ENCODE measurements around the gene TMEM229B.

- TF ChIP-seq, protein P1, sequence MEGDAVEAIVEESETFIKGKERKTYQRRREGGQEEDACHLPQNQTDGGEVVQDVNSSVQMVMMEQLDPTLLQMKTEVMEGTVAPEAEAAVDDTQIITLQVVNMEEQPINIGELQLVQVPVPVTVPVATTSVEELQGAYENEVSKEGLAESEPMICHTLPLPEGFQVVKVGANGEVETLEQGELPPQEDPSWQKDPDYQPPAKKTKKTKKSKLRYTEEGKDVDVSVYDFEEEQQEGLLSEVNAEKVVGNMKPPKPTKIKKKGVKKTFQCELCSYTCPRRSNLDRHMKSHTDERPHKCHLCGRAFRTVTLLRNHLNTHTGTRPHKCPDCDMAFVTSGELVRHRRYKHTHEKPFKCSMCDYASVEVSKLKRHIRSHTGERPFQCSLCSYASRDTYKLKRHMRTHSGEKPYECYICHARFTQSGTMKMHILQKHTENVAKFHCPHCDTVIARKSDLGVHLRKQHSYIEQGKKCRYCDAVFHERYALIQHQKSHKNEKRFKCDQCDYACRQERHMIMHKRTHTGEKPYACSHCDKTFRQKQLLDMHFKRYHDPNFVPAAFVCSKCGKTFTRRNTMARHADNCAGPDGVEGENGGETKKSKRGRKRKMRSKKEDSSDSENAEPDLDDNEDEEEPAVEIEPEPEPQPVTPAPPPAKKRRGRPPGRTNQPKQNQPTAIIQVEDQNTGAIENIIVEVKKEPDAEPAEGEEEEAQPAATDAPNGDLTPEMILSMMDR (IDR thresholded peaks at IDR 0.05) = no peak
- TF ChIP-seq POLR2A (IDR thresholded peaks at IDR 0.05) = no peak
Observed at GRCh38 chr14:67486890-67487289, 1.6 kb downstream of the TMEM229B start.

All from esophagus squamous epithelium (tissue), 4 donors.